IPS DF 4.7 (cell line): ENCODE measurements around the gene FBXO45.
"Not testable (repeated sequence)": the region's sequence is repeated elsewhere in the genome, so short reads cannot be mapped to it uniquely, and the experiment has no call there.

Source experiments
- DNase-seq: peaks from one replicate; pipeline ENCODE4 v3.0.0-alpha.2; 2013; ENCODE audit warnings: low spot score; ENCODE audit errors: extremely low read depth

FBXO45 gene

GRCh38 chr3:196555295-196555694 lies 13.2 kb upstream of the FBXO45 start:
- DNase-seq = no peak

- DNase-seq = no peak
Measured at GRCh38 chr3:196557236-196557635, 11.2 kb upstream of the FBXO45 start.

- no peak for DNase-seq
Measured at GRCh38 chr3:196558476-196558875, 10.0 kb upstream of the FBXO45 start.

GRCh38 chr3:196559826-196560225 lies 8.6 kb upstream of the FBXO45 start:
- no peak for DNase-seq

- DNase-seq = no peak
Measured at GRCh38 chr3:196563721-196564225, 4.7 kb upstream of the FBXO45 start.

- DNase-seq = no peak
Measured at GRCh38 chr3:196569003-196569516, 600 bp downstream of the FBXO45 start.

- DNase-seq = not testable (repeated sequence)
Measured at GRCh38 chr3:196570332-196570731, 1.9 kb downstream of the FBXO45 start.

GRCh38 chr3:196572389-196572788 lies 3.9 kb downstream of the FBXO45 start:
- no peak for DNase-seq

GRCh38 chr3:196585044-196585757 lies 16.7 kb downstream of the FBXO45 start:
- no peak for DNase-seq

- no peak for DNase-seq
Measured at GRCh38 chr3:196590279-196590678, 21.8 kb downstream of the FBXO45 start.

GRCh38 chr3:196596355-196596754 lies 27.9 kb downstream of the FBXO45 start:
- DNase-seq = no peak

GRCh38 chr3:196597971-196598733 lies 29.7 kb downstream of the FBXO45 start:
- not testable (repeated sequence) for DNase-seq

- no peak for DNase-seq
Measured at GRCh38 chr3:196599734-196600128, 31.3 kb downstream of the FBXO45 start.

GRCh38 chr3:196600359-196600758 lies 31.9 kb downstream of the FBXO45 start:
- DNase-seq = no peak

GRCh38 chr3:196602673-196603072 lies 34.2 kb downstream of the FBXO45 start:
- no peak for DNase-seq

GRCh38 chr3:196603683-196604082 lies 35.2 kb downstream of the FBXO45 start:
- no peak for DNase-seq

GRCh38 chr3:196604548-196604947 lies 36.1 kb downstream of the FBXO45 start:
- no peak for DNase-seq

- no peak for DNase-seq
Measured at GRCh38 chr3:196608693-196609092, 40.2 kb downstream of the FBXO45 start.

GRCh38 chr3:196609343-196609775 lies 40.9 kb downstream of the FBXO45 start:
- DNase-seq = peak; percentile 58

- DNase-seq = no peak
Measured at GRCh38 chr3:196609805-196610515, 41.5 kb downstream of the FBXO45 start.

- DNase-seq = no peak
Measured at GRCh38 chr3:196611761-196612483, 43.5 kb downstream of the FBXO45 start.
